ENCODE data around the gene CACNA2D4. TPM values are rescaled to one million over a fixed set of nuclear protein-coding genes. Genes with fewer than 3 reads are reported as not detected.

CACNA2D4 gene
- total and polyA plus RNA-seq, 2 of the 13 experiments (the other 11 are each of a cell fraction or from before 2014, with no cell fraction given), result 14.2 to 136 TPM

DNA sequence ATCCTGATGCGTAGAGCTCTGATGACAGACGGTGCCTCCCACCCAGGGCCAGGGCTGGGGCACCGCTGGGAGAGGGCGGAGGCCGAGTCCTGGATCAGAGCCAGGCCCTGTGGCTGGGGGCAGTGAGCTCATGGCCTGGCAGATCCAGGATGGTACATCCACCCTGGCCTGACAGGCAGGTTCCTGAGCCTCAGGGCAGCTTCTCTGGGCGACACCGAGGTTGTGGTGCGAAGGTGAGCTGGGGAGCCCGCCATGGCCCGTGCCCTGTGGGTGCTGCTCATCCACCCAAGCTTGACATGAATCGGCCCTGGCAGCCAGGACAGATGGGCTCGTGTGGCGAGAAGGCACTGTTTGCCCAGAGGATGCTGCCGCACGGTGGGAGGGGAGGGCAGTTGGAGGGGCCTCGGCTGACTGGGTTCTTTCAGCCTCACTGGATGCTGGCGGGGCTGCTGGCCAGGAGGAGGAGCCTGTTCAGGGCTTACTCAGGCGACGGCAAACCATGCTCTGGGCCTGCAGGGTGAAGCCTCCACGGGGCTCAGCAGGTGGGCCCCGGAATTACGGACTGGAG is 81.5 kb downstream of the CACNA2D4 start:
- ChIA-PET CTCF (ENCODE audit: low intra/inter-chr PET ratio, low total read pairs) (no interaction called here), POLR2A (interaction anchor here (1.0 to 2.5 kb wide), 2 partner anchors 11 to 24 kb away, joined by 3 to 31 read pairs; no protein-coding TSS in a partner anchor)
- Histone ChIP-seq H4K20me1 (ENCODE audit: insufficient read depth, low read length) (no peaks in the 10 kb centered on the region), H3K36me3 (replicated peaks in 1 of 2; ENCODE audit: control insufficient read depth in 1 of 2, insufficient read depth in 2 of 2, low read length in 2 of 2) (no peaks in the 10 kb centered on the region), H3K4me1 (ENCODE audit: insufficient read depth, low read length) (peaks cover 61% of the 10 kb centered on the region), H3K79me2 (ENCODE audit: insufficient read depth, low read length) (no peaks in the 10 kb centered on the region), H3K27me3 (ENCODE audit: control insufficient read depth in 1 of 2, insufficient read depth in 2 of 2, low read length in 2 of 2) (peaks cover 3 to 33% of the 10 kb centered on the region in 2 experiments; a peak in 4 of 5 replicates), H3K9me3 (ENCODE audit: low read length) (no peaks in the 10 kb centered on the region), H2AFZ (ENCODE audit: low read length) (no peak overlapping the region), H3K4me3 (replicated peaks in 1 of 3; ENCODE audit: insufficient read depth in 1 of 3, low read depth in 2 of 3, low read length in 3 of 3) (no peak overlapping the region; a peak in 1 of 6 replicates), H3K4me2 (ENCODE audit: low read depth, low read length) (peak overlapping the region; percentile 46), H3K9ac (ENCODE audit: insufficient read depth, low read depth, low read length) (0 out of 2 replicates have a peak overlapping the region, but pooled peaks have one; percentile 11), H3K27ac (ENCODE audit: extremely low read length, insufficient read depth, low read length) (no peak overlapping the region)
- FAIRE-seq, result no peak
- no TSS peak for BruUV-seq (replicated peaks)
- TF ChIP-seq ZNF782 (CRISPR knock-in tag; IDR thresholded peaks at IDR 0.05; ENCODE audit: borderline replicate concordance), result peak; percentile 27; the same call in 1 of the 2 replicates
- no peak for TF ChIP-seq POLR2A (IDR thresholded peaks at IDR 0.05; ENCODE audit: insufficient read depth in 1 of 2, low read depth in 2 of 2, low read length in 2 of 2)
- TF ChIP-seq ZNF589 (CRISPR knock-in tag; conservative IDR thresholded peaks at IDR 0.05), result 0 out of 2 replicates have a peak, but pooled peaks have one; percentile 28
- TF ChIP-seq POGZ (CRISPR knock-in tag; IDR thresholded peaks at IDR 0.05), result 0 out of 2 replicates have a peak, but pooled peaks have one; percentile 19
- 0 out of 2 replicates have a peak, but pooled peaks have one; percentile 15 for TF ChIP-seq ZBTB38 (CRISPR knock-in tag; IDR thresholded peaks at IDR 0.05)
- no peak for TF ChIP-seq PCBP1 (IDR thresholded peaks at IDR 0.05; ENCODE audit: borderline replicate concordance, low read depth, low read length)
- peak; percentile 90 for TF ChIP-seq HNRNPL (IDR thresholded peaks at IDR 0.05; ENCODE audit: low read depth, low read length)
- no peak for TF ChIP-seq MEIS2 (CRISPR knock-in tag; IDR thresholded peaks at IDR 0.05)
- peak; percentile 32 for TF ChIP-seq SAP130 (CRISPR knock-in tag; IDR thresholded peaks at IDR 0.05; ENCODE audit: low read depth)
- TF ChIP-seq, protein P1, sequence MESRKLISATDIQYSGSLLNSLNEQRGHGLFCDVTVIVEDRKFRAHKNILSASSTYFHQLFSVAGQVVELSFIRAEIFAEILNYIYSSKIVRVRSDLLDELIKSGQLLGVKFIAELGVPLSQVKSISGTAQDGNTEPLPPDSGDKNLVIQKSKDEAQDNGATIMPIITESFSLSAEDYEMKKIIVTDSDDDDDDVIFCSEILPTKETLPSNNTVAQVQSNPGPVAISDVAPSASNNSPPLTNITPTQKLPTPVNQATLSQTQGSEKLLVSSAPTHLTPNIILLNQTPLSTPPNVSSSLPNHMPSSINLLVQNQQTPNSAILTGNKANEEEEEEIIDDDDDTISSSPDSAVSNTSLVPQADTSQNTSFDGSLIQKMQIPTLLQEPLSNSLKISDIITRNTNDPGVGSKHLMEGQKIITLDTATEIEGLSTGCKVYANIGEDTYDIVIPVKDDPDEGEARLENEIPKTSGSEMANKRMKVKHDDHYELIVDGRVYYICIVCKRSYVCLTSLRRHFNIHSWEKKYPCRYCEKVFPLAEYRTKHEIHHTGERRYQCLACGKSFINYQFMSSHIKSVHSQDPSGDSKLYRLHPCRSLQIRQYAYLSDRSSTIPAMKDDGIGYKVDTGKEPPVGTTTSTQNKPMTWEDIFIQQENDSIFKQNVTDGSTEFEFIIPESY (CRISPR knock-in tag; IDR thresholded peaks at IDR 0.05), result peak; percentile 44; the same call in 1 of the 2 replicates
- TF ChIP-seq ZNF792 (CRISPR knock-in tag; IDR thresholded peaks at IDR 0.05), result peak; percentile 41; the same call in 1 of the 2 replicates
- TF ChIP-seq FOSL2 (CRISPR knock-in tag; IDR thresholded peaks at IDR 0.05), result peak; percentile 11; the same call in 1 of the 2 replicates
- 0 out of 2 replicates have a peak, but pooled peaks have one; percentile 27 for TF ChIP-seq HOXA9 (CRISPR knock-in tag; IDR thresholded peaks at IDR 0.05; ENCODE audit: borderline replicate concordance)
- TF ChIP-seq ZMYM3 (CRISPR knock-in tag; IDR thresholded peaks at IDR 0.05), result no peak
- no peak for TF ChIP-seq NONO (IDR thresholded peaks at IDR 0.05)
- TF ChIP-seq NONO (CRISPR knock-in tag; conservative IDR thresholded peaks at IDR 0.05), result 0 out of 2 replicates have a peak, but pooled peaks have one; percentile 25
- TF ChIP-seq ZNF768 (CRISPR knock-in tag; IDR thresholded peaks at IDR 0.05), result 0 out of 2 replicates have a peak, but pooled peaks have one; percentile 38
- TF ChIP-seq, protein P2, sequence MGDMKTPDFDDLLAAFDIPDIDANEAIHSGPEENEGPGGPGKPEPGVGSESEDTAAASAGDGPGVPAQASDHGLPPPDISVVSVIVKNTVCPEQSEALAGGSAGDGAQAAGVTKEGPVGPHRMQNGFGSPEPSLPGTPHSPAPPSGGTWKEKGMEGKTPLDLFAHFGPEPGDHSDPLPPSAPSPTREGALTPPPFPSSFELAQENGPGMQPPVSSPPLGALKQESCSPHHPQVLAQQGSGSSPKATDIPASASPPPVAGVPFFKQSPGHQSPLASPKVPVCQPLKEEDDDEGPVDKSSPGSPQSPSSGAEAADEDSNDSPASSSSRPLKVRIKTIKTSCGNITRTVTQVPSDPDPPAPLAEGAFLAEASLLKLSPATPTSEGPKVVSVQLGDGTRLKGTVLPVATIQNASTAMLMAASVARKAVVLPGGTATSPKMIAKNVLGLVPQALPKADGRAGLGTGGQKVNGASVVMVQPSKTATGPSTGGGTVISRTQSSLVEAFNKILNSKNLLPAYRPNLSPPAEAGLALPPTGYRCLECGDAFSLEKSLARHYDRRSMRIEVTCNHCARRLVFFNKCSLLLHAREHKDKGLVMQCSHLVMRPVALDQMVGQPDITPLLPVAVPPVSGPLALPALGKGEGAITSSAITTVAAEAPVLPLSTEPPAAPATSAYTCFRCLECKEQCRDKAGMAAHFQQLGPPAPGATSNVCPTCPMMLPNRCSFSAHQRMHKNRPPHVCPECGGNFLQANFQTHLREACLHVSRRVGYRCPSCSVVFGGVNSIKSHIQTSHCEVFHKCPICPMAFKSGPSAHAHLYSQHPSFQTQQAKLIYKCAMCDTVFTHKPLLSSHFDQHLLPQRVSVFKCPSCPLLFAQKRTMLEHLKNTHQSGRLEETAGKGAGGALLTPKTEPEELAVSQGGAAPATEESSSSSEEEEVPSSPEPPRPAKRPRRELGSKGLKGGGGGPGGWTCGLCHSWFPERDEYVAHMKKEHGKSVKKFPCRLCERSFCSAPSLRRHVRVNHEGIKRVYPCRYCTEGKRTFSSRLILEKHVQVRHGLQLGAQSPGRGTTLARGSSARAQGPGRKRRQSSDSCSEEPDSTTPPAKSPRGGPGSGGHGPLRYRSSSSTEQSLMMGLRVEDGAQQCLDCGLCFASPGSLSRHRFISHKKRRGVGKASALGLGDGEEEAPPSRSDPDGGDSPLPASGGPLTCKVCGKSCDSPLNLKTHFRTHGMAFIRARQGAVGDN (CRISPR knock-in tag; IDR thresholded peaks at IDR 0.05), result peak; percentile 17; the same call in 1 of the 2 replicates
- intact Hi-C loops (cut with micrococcal nuclease; ENCODE audit: unreplicated experiment), result no loop called here
- in situ Hi-C loops (cut with HindIII; ENCODE audit: extremely low pct_ligation_motif_present, low pct_unique_long_range_greater_than_20kb), result no loop called here
- DNase-seq (ENCODE audit: low spot score), result peak; percentile 17
- WGBS (ENCODE audit: low lambda C conversion rate), result 48% methylated on average over 9 of the region's 22 CpGs
- ATAC-seq, result peak; percentile 40
